Neural progenitor cell (in vitro differentiated cells): Measurements from ENCODE around the gene ATP6V0E1. TPM values are rescaled to one million over a fixed set of nuclear protein-coding genes. Genes with fewer than 3 reads are reported as not detected.

Experiments
- DNase-seq: peaks from one replicate; pipeline ENCODE4 v3.0.0-alpha.2; 2016; ENCODE audit warnings: low spot score
- H2AFZ ChIP-seq: fragments of 200-600 bp; sonication (generic); replicated peaks from 2 replicates; pipeline ENCODE4 v1.6.1; 2016; ENCODE audit warnings: antibody characterized with exemption
- H3F3A ChIP-seq: fragments of 200-600 bp; sonication (generic); 2 replicates; pipeline ENCODE4 v1.6.1; 2016; ENCODE audit warnings: antibody characterized with exemption, low read depth
- H3K27ac ChIP-seq: fragments of 200-600 bp; sonication (generic); 2 replicates; pipeline ENCODE4 v1.5.1; 2016; ENCODE audit warnings: mild to moderate bottlenecking
- H3K27me3 ChIP-seq: fragments of 200-600 bp; sonication (generic); 2 replicates; pipeline ENCODE4 v1.6.1; 2016; ENCODE audit warnings: mild to moderate bottlenecking, moderate library complexity
- H3K36me3 ChIP-seq: fragments of 200-600 bp; sonication (generic); 2 replicates; pipeline ENCODE4 v1.5.1; 2016
- H3K4me1 ChIP-seq: fragments of 200-600 bp; sonication (generic); 2 replicates; pipeline ENCODE4 v1.6.1; 2016; ENCODE audit warnings: mixed run types
- H3K4me2 ChIP-seq: fragments of 200-600 bp; sonication (generic); 2 replicates; pipeline ENCODE4 v1.6.1; 2016
- H3K4me3 ChIP-seq: fragments of 200-600 bp; sonication (generic); 2 replicates; pipeline ENCODE4 v1.5.1; 2016
- H3K79me2 ChIP-seq: fragments of 200-600 bp; sonication (generic); 2 replicates; pipeline ENCODE4 v1.6.1; 2016; ENCODE audit warnings: low read depth
- H3K9ac ChIP-seq: fragments of 200-600 bp; sonication (generic); 2 replicates; pipeline ENCODE4 v1.6.1; 2016
- H3K9me3 ChIP-seq: fragments of 200-600 bp; sonication (generic); 2 replicates; pipeline ENCODE4 v1.5.1; 2016; ENCODE audit warnings: low read depth
- H4K20me1 ChIP-seq: fragments of 200-600 bp; sonication (generic); 2 replicates; pipeline ENCODE4 v1.6.1; 2016; ENCODE audit warnings: low read depth
- H3K27ac Mint-ChIP-seq: 3 replicates; pipeline ENCODE4 v1.8.0; 2021; ENCODE audit warnings: mixed read lengths
- H3K27me3 Mint-ChIP-seq: 2 replicates; pipeline ENCODE4 v1.8.0; 2022; ENCODE audit warnings: low read depth, mild to moderate bottlenecking, inconsistent platforms, moderate library complexity, mixed read lengths; ENCODE audit not compliant: insufficient read depth
- H3K36me3 Mint-ChIP-seq: 3 replicates; pipeline ENCODE4 v1.8.0; 2021; ENCODE audit warnings: mixed read lengths
- H3K4me1 Mint-ChIP-seq: 3 replicates; pipeline ENCODE4 v1.8.0; 2021; ENCODE audit warnings: mixed read lengths
- H3K4me3 Mint-ChIP-seq: 3 replicates; pipeline ENCODE4 v1.8.0; 2021; ENCODE audit warnings: mild to moderate bottlenecking, moderate library complexity, mixed read lengths
- H3K9me3 Mint-ChIP-seq: 3 replicates; pipeline ENCODE4 v1.8.0; 2020; ENCODE audit warnings: mixed read lengths
- EZH2 ChIP-seq: fragments of 200-600 bp; sonication (generic); IDR thresholded peaks from 2 replicates; pipeline ENCODE4 v1.6.1; 2017; ENCODE audit warnings: antibody characterized with exemption, mild to moderate bottlenecking, moderate library complexity
- EZH2phosphoT487 ChIP-seq: fragments of 200-600 bp; sonication (generic); IDR thresholded peaks from 2 replicates; pipeline ENCODE4 v1.6.1; 2017; ENCODE audit warnings: antibody characterized with exemption
- total RNA-seq: library from RNA; depleted of rRNA; stranded (reverse); fragments of >200 nt; gene quantifications from 2 replicates; pipeline ENCODE4 v1.2.3, GENCODE V29; 2015; ENCODE audit warnings: low replicate concordance
- TF ChIP-seq, protein P1 (sequence below): fragments of 200-600 bp; sonication (generic); IDR thresholded peaks from 2 replicates; pipeline ENCODE4 v1.5.1; 2017; ENCODE audit warnings: antibody characterized with exemption, mild to moderate bottlenecking

ATP6V0E1 gene
- total RNA-seq, 1 donor from 2014 or later: 72.4 TPM

DNA sequence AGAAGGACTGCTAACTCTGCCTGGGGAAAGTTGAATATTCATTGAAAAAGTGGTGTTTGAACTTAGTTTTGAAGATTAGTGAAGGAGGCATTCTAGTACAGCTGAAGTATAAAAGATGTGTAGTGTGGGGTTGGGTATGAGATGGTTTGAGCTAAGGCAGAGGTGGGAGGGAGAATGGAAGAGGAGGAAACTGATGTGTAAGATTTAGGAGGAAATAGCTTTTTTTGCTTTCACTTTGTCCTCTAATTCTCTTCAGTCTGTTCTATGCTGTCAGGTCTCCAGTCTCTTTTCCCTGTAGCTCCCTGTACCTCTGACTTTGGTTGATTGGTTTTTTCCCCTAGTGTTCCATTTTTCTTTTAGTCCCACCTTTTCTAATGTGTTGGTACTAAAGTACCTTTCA, 81.6 kb downstream of the ATP6V0E1 start:
- TF ChIP-seq, protein P1, sequence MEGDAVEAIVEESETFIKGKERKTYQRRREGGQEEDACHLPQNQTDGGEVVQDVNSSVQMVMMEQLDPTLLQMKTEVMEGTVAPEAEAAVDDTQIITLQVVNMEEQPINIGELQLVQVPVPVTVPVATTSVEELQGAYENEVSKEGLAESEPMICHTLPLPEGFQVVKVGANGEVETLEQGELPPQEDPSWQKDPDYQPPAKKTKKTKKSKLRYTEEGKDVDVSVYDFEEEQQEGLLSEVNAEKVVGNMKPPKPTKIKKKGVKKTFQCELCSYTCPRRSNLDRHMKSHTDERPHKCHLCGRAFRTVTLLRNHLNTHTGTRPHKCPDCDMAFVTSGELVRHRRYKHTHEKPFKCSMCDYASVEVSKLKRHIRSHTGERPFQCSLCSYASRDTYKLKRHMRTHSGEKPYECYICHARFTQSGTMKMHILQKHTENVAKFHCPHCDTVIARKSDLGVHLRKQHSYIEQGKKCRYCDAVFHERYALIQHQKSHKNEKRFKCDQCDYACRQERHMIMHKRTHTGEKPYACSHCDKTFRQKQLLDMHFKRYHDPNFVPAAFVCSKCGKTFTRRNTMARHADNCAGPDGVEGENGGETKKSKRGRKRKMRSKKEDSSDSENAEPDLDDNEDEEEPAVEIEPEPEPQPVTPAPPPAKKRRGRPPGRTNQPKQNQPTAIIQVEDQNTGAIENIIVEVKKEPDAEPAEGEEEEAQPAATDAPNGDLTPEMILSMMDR: no peak
- TF ChIP-seq EZH2 (no peak), EZH2phosphoT487 (no peak)
- H3K27ac Mint-ChIP-seq: no peak overlapping the region
- no peaks in the 10 kb centered on the region for H3K4me1 ChIP-seq

DNA sequence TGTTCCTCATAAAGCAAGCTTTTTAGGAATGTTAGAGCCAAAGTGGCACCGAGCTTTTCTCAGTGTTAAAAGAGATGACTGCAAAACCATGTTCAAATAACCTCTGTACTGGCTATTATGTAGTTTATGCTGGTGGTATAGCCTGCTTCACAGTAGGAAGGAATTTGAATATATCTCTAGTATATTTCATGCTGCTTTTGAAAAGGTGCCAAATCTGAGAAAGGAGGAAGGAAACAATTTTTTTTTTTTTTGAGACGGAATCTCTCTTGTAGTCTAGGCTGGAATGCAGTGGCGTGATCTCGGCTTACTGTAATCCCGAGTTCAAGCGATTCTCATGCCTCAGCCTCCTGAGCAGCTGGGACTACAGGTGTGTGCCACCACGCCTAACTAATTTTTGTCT, 86.1 kb downstream of the ATP6V0E1 start:
- H3F3A ChIP-seq: no peaks in the 10 kb centered on the region
- Mint-ChIP-seq H3K36me3 (no peaks in the 10 kb centered on the region), H3K4me3 (no peak overlapping the region)

More for the DNA sequence above, 81.6 kb downstream of the ATP6V0E1 start:
- Histone ChIP-seq H3K9ac (no peak overlapping the region), H2AFZ (no peak overlapping the region), H3K9me3 (no peaks in the 10 kb centered on the region), H3K27ac (no peak overlapping the region), H3K4me2 (no peak overlapping the region), H3K27me3 (no peaks in the 10 kb centered on the region), H3K4me3 (no peak overlapping the region), H4K20me1 (no peaks in the 10 kb centered on the region), H3F3A (no peaks in the 10 kb centered on the region), H3K79me2 (no peaks in the 10 kb centered on the region), H3K36me3 (no peaks in the 10 kb centered on the region)
- no peaks in the 10 kb centered on the region for H3K36me3 Mint-ChIP-seq
- peaks cover 2% of the 10 kb centered on the region for H3K27me3 Mint-ChIP-seq
- no peaks in the 10 kb centered on the region for H3K4me1 Mint-ChIP-seq
- no peaks in the 10 kb centered on the region for H3K9me3 Mint-ChIP-seq
- DNase-seq: no peak
- no peak overlapping the region for H3K4me3 Mint-ChIP-seq

DNA sequence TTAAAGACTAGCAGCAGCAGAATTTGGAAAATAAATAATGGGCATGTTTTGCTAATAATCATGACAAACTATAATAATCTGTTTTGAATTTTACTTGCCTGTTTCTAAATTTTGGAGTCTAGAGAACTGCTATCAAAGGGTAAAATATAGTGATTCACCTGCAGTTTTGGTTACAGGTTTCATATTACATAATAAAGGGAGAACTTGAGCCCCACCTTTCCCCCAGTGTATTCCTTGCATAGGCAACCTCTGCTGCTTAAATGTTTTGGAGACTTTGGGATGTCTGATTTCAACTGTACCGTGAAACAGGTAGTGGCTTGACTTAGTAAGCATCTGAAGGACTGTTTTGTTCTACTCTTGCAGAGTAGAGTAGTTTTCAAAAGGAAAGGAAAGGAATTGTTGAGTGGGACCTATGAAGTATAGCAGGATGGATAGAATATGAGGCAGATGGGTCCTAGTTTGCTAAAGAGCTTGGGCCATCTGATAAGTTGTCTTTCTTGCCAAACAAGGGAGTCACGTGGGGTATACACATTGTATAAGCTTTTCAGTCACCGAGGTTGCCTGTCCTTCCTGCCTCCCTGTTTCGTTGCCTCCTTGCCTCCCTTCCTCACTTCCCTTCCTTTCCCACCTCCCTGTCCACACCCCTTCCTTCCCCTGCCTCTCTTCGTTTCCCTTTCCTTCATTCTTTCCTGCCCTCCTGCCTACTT, 91.7 kb downstream of the ATP6V0E1 start:
- H3K36me3 Mint-ChIP-seq: no peaks in the 10 kb centered on the region
- no peak overlapping the region for H3K4me3 ChIP-seq
- TF ChIP-seq EZH2 (no peak), EZH2phosphoT487 (no peak)
- TF ChIP-seq, protein P1: no peak
- H3K27ac Mint-ChIP-seq: no peak overlapping the region
- H3K9me3 ChIP-seq: no peaks in the 10 kb centered on the region
- H3K27ac ChIP-seq: no peak overlapping the region
- H3K27me3 ChIP-seq: no peaks in the 10 kb centered on the region
- H3K4me3 Mint-ChIP-seq: no peak overlapping the region
- H3K36me3 ChIP-seq: no peaks in the 10 kb centered on the region
- H3K4me2 ChIP-seq: no peak overlapping the region
- peaks cover 6% of the 10 kb centered on the region for H4K20me1 ChIP-seq
- no peaks in the 10 kb centered on the region for H3K4me1 ChIP-seq
- no peak overlapping the region for H2AFZ ChIP-seq
- no peaks in the 10 kb centered on the region for H3K9me3 Mint-ChIP-seq
- no peaks in the 10 kb centered on the region for H3K4me1 Mint-ChIP-seq
- no peaks in the 10 kb centered on the region for H3K79me2 ChIP-seq
- no peaks in the 10 kb centered on the region for H3F3A ChIP-seq
- H3K27me3 Mint-ChIP-seq: no peaks in the 10 kb centered on the region
- DNase-seq: no peak
- no peak overlapping the region for H3K9ac ChIP-seq

More for the DNA sequence above, 86.1 kb downstream of the ATP6V0E1 start:
- H3K4me1 ChIP-seq: no peaks in the 10 kb centered on the region
- peaks cover 2% of the 10 kb centered on the region for H3K27me3 Mint-ChIP-seq
- no peaks in the 10 kb centered on the region for H3K9me3 Mint-ChIP-seq
- no peak overlapping the region for H3K4me3 ChIP-seq
- TF ChIP-seq, protein P1: no peak
- TF ChIP-seq EZH2phosphoT487: no peak
- no peak for TF ChIP-seq EZH2
- no peak overlapping the region for H3K27ac Mint-ChIP-seq
- H4K20me1 ChIP-seq: no peaks in the 10 kb centered on the region
- no peaks in the 10 kb centered on the region for H3K9me3 ChIP-seq
- no peak overlapping the region for H2AFZ ChIP-seq
- no peak overlapping the region for H3K9ac ChIP-seq
- DNase-seq: no peak
- H3K27me3 ChIP-seq: no peaks in the 10 kb centered on the region
- no peaks in the 10 kb centered on the region for H3K79me2 ChIP-seq
- H3K27ac ChIP-seq: no peak overlapping the region
- H3K36me3 ChIP-seq: no peaks in the 10 kb centered on the region
- H3K4me2 ChIP-seq: no peak overlapping the region
- H3K4me1 Mint-ChIP-seq: no peaks in the 10 kb centered on the region
